Kidney epithelial cell (primary cell): Measurements from ENCODE around the gene CYBA. TPM values are rescaled to one million over a fixed set of nuclear protein-coding genes. Genes with fewer than 3 reads are reported as not detected.

Source experiments
- DNase-seq: peaks from one replicate; pipeline ENCODE4 v3.0.0-alpha.2; 2010; ENCODE audit warnings: low read depth
- H3K27me3 ChIP-seq: 2 replicates; pipeline ENCODE4 v1.6.0; 2011; ENCODE audit warnings: low read length; ENCODE audit not compliant: control insufficient read depth, insufficient read depth
- H3K36me3 ChIP-seq: 2 replicates; pipeline ENCODE4 v1.5.1; 2011; ENCODE audit warnings: low read length; ENCODE audit not compliant: control insufficient read depth, insufficient read depth
- H3K4me3 ChIP-seq: 2 replicates; pipeline ENCODE4 v1.5.1; 2011; ENCODE audit warnings: low read depth, mild to moderate bottlenecking, control low read depth, low read length
- CTCF ChIP-seq: IDR thresholded peaks from 2 replicates; pipeline ENCODE4 v1.5.1; 2011; ENCODE audit warnings: mild to moderate bottlenecking, moderate library complexity, low read length, control low read depth, inconsistent platforms; ENCODE audit not compliant: insufficient read depth, poor library complexity, severe bottlenecking
- total RNA-seq: library from RNA; depleted of rRNA; stranded (reverse); fragments of >200 nt; gene quantifications from 2 replicates; pipeline ENCODE4 v1.2.3, GENCODE V29; 2015

CYBA gene
- 734 and 1,005 TPM in 2 replicates for total RNA-seq

- H3K4me3 ChIP-seq, result peak within 1 kb of the TSS; percentile 75
- TF ChIP-seq CTCF, result no peak
- peaks cover 2% of the 10 kb centered on the region for H3K36me3 ChIP-seq
- DNase-seq, result no peak
- H3K27me3 ChIP-seq, result no peaks in the 10 kb centered on the region
Measured at GRCh38 chr16:88650749-88651275, at the start of gene CYBA. Gene CYBA, minus strand, starts transcription at chr16:88651053. Its CDS starts 40 bp downstream, at chr16:88651013.

GRCh38 chr16:88700322-88700635 is 49.4 kb upstream of the CYBA start:
- no peak overlapping the region for H3K4me3 ChIP-seq

GRCh38 chr16:88699180-88699579 is 48.3 kb upstream of the CYBA start:
- TF ChIP-seq CTCF, result no peak
- no peaks in the 10 kb centered on the region for H3K36me3 ChIP-seq
- no peak overlapping the region for H3K4me3 ChIP-seq
- no peak for DNase-seq
- no peaks in the 10 kb centered on the region for H3K27me3 ChIP-seq

More at GRCh38 chr16:88700322-88700635, 49.4 kb upstream of the CYBA start:
- H3K27me3 ChIP-seq, result no peaks in the 10 kb centered on the region
- no peak for DNase-seq
- H3K36me3 ChIP-seq, result no peaks in the 10 kb centered on the region
- no peak for TF ChIP-seq CTCF

- no peak overlapping the region for H3K4me3 ChIP-seq
- no peak for DNase-seq
- no peaks in the 10 kb centered on the region for H3K36me3 ChIP-seq
- no peak for TF ChIP-seq CTCF
- H3K27me3 ChIP-seq, result no peaks in the 10 kb centered on the region
Measured at GRCh38 chr16:88698646-88699045, 47.8 kb upstream of the CYBA start.

GRCh38 chr16:88697831-88698615 is 47.2 kb upstream of the CYBA start:
- H3K4me3 ChIP-seq, result no peak overlapping the region
- no peaks in the 10 kb centered on the region for H3K36me3 ChIP-seq
- TF ChIP-seq CTCF, result peak; percentile 50
- H3K27me3 ChIP-seq, result no peaks in the 10 kb centered on the region
- DNase-seq, result no peak
